GM04504 (cell line): ENCODE data around the gene NDUFB10.
A peak's percentile ranks its signal among the peaks of the same experiment; 100 is the strongest.

Experiments
- DNase-seq: peaks from one replicate; pipeline ENCODE4 v3.0.0-alpha.2; 2012; ENCODE audit warnings: low read depth

NDUFB10 gene

GRCh38 chr16:2002406-2003230, 43.3 kb downstream of the NDUFB10 start:
- DNase-seq: no peak

DNA sequence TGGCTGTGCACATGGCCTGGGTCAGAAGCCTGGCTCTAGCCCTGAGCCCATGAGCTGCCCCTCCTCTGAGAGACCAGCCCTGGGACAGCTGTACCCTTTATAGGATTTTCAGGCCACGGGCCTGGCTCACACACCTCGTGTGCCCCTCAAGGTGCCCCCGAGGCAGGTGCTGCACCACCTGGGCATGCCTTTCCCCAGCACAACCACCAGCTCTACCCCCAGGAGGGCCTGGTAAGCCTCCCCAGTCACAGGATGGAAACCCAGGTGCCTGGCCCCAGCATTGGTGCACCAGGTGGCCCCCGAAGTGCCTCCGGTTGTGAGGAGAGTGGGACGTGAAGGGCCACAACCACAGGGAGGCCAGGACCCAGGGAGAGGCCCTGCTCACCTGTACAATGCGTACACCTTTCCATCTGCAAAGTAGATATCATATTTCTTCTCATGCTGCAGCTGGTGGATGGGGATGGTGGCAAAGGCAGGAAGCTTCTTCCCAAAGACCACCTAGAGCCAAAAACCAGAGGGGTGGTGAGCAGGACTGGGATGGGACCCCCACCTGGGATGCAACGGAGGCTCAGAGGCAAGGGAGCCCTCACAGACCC, 44.0 kb downstream of the NDUFB10 start:
- DNase-seq: no peak

- DNase-seq: no peak
These were observed 44.7 kb downstream of the NDUFB10 start for GRCh38 chr16:2003827-2004641.

DNA sequence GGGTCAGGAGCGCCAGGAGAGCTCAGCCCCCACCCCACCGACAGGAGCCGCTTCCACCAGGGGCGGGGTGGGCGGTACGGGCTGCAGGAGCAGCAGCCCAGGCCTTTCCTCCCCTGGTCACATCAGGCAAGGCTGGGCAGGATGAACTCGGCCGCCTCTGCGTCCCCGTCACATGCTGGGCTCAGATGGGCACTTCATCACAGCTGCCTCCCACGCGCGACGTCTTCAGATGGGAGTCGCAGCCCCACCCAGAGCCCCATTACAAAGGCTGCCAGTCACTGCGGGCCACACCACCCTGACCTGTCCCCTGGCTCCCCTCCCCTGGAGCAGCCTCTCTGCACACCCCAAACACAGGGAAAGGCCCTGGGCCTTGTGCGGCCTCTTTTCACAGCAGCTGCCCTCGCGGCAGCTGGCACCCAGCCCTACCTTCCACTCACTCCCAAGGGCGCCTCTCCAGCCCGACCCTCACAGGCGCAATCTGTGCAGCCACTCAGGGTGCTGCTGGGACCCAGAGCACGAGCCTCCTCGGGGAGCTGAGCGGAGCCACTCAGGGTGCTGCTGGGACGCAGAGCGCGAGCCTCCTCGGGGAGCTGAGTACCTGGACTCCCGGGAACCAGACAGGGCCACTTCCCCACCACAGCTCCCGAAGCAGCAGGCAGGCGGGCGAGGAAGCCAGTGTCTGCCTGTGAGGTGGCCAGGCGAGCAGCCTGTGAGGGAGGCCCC, 45.6 kb downstream of the NDUFB10 start:
- DNase-seq: no peak

GRCh38 chr16:2005646-2006045, 46.3 kb downstream of the NDUFB10 start:
- DNase-seq: no peak

DNA sequence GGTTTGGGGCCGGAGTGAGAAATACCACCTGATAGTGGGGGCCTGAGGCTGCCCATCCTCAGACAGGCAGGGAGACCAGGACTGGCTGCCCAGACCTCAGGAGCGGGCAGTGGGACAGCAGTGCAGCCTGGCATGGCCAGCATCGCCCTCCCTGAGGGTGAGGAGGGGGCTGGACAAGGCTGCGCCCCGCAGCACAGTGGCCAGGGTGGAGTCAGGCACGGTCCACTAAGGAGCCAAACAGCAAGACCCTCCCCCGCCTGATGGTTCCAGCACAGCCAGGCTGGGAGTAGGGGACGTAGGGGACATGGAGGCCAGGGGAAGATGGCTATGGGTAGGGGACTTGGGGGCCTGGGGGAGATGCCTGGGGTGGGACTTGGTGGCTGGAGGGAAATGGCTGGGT, 47.0 kb downstream of the NDUFB10 start:
- no peak for DNase-seq

DNA sequence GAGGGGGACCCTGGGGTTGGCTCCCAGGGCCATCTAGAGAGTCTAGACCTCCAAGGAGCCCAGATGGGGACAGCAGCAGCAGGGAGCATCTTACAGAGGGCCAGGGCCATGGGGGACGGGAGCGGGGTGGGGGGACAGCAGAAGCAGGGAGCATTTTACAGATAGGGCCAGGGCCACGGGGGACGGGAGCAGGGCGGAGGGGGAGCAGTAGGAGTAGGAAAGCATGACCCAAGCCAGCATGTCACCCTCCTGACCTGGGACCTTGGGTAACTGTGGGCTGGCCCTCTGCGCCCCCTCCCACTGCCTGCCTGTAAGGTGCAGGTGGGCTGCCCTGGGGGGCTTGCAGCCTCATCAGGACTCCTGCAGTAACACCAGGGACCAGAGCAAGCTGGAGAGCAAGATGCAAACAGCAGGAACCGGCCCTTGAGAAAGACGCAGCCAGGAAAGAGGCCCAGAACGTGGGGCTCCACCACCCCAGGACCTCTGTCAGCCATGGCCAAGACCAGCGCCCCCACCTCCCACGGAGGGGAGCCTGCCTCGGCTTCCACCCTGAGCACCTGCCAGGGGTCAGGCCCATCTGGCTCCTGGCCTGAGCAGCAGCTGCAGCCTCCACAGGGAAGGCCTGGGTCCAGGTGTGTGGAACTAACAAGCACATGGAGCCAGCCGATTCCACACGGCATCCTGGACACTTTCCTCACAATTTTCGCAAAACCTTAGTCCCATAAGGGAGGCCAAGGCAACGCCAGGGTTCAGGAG, 47.9 kb downstream of the NDUFB10 start:
- no peak for DNase-seq

DNA sequence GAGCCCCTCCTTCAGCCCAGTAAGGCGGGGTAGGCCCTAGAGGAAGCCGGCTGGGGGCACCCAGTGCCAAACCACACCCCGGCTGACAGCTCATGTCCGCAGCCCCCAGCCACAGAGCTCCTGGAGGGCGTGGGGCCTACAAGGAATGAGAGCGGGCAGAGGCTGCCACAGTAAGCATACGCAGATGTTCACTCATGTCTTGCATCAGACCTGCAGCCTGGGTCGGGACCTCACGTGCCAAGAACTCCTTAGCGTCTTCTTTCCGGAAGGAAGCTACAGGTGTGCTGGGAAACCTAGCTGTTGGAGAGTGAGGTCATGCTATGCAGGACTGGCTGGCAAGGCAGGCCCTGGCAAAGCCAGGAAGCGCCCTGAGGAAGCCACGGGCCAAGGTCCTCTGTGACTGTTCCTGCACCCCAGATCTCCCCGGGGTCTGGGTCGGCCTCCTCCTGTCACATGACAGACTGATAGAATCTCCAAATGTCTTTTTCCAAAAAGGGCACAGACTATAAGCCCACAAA, 48.7 kb downstream of the NDUFB10 start:
- DNase-seq: peak; percentile 74

DNA sequence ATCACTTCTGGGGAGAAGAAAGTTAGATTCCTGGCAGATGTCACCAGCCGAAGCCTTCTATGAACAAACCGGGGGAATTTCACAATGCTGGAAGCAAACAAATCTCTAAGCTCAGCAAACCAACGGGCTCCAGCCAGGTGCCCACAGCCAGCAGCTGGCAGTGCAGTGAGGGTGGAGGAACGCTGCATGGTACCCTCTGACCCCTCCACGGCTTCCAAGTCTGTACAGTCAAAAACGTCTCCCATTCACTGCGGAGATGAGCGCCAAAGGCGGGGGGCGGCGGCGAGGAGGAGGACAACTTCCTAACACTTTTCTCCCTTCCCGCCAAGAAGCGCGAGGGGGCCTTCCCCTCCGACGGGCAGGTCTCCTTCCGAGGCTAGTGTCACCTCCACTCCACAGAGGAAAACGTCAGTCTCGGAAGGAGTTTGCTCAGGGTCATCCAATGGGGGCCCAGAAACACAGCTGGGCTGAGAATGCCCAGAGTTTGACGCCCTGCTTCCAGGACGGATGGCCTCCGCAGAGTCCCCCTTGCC, 49.4 kb downstream of the NDUFB10 start:
- DNase-seq: no peak

DNA sequence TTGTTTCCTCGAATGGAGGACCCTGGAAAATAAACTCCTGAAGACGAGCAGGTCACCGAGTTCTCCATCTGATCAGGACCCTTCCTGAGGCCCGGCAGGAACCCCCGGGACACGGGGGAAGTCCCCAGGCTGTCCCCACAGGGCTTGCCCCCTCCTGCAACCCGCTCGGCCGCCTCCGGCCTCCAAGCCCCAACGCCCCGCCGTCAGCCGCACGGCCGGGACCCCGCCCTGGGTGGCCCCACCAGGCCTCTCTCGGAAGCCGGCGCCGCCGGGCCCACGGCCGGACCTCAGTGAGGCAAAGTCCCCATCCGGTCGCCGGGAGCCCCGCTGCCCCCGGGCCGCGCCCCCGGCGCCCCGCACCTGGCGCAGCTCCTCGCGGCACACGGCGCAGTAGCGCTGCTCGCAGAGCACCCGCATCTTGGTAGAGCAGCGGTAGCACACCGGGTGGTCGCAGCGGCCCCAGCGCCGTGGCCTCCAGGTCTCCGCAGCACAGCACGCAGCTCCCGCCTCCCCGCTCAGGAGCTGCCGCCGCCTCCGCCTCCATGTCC, 49.9 kb downstream of the NDUFB10 start:
- DNase-seq: no peak

GRCh38 chr16:2009791-2010510, 50.6 kb downstream of the NDUFB10 start, which contains the start of gene ZNF598:
ZNF598 (minus strand) TSS chr16:2009821.
- peak; percentile 82 for DNase-seq
